Left forelimb (tissue), 1 donor: ENCODE results near the gene RABL3.
"Not testable (repeated sequence)": the region's sequence is repeated elsewhere in the genome, so short reads cannot be mapped to it uniquely, and the experiment has no call there.

Experiments
- DNase-seq: peaks from one replicate; pipeline ENCODE4 v3.0.0-alpha.2; 2018; ENCODE audit warnings: low spot score

RABL3 gene

DNA sequence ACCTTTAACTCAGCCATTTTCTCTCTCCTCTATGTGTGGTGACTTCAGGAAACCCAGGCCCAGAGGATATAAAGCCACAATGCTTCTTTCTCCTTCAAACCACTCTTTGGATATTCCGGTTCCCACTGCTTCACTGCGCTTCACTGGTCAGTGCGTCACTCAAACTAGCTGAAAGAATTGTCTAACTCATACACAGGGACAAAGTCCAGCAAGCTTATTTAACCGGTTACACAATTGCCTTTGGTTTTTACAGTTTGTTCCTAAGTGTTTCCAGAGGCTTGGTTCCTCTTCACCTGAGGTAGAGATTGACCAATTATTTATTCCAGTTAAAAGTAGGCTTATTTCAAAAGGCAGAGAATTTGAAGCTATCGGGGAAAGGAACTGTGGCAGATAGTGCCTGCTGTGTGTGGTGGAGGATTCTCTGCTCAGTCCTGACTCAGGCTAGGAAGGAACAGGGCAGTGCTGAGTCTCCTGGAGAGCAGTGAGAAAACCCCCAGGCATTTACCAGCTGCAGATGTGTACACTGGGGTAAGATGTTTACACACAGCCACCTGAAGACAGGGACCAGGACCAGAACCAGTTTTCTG lies 60.1 kb downstream of the RABL3 start, which contains the start of gene HGD:
Gene HGD, minus strand, starts transcription at position 145 of the 587 bp plus-strand sequence. Its CDS starts 128 bp downstream, at position 17.
- DNase-seq = no peak

DNA sequence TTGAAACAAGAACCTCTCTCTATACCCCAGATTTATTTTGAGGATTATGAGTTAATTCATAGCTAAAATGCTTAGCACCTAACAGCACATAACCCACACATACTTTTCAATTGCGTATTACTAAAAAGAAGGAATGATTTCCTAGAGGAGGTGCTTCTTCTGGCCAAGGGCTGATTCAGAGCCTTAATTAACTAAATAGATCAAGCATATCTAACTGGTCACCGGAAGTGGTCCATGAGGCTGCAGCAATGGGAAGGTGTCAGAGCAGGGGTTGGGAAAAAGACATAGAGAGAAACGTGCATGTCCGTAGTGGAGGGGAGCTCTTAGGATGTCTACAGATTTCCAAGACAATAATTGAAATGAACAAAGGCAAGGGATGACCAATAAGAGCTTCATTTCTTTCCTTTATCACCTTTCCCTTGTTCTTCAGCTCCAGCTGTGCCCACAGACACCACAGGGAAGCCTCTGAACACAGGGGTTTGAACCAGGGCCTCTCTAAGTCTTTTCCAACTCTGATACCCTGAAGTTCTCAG lies 60.7 kb downstream of the RABL3 start:
- DNase-seq = no peak

DNA sequence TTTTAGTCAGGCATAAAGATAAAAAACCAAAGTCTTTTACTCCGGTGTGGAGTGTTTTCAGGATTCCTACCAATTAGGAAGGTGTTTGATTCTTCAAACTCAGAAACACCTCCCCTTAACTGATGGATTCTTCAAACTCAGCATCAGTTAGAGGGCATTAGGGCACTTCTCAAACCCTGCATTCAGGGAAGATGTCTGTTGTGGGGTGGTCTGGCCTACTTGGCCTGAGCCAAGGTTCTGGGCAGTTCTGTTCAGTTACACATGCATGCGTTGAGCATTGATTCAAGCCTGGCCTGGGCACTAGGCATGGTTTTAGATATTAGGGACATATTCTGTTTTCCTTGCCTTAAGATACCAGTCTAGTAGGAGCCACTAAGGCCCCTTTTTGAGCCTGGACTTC lies 61.3 kb downstream of the RABL3 start:
- DNase-seq = no peak

DNA sequence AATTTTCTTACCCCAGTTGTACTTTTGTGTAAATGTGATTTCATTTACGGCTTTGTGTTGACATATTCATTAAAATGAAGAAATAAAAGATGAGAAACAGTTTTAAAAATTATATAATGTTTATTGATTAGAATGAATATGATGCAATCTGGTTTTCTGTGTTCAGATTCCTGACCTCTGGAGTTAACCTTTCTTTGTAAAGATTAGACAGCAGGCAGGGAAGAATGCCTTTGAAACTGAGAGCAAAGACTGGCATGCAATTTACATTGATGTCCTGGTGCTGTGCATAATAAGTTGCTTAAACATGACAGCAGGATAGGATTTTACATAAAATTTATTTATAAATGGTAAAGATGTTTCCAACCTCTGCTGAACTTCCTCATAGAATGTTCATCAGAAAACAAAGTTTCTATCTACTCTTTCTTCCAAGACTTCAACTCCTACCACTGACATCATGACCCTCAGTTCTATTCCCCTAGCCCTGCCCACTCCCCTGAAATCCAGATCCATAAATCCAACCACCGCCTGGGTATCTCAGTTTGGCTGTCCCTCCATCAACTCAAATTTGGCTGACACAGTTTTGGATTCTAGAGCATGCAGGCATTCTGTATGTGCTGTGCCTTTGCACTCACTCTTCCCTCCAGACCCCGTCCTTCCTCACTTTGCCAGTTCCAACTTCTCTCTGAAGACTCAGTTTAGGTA lies 62.0 kb downstream of the RABL3 start:
- no peak for DNase-seq

DNA sequence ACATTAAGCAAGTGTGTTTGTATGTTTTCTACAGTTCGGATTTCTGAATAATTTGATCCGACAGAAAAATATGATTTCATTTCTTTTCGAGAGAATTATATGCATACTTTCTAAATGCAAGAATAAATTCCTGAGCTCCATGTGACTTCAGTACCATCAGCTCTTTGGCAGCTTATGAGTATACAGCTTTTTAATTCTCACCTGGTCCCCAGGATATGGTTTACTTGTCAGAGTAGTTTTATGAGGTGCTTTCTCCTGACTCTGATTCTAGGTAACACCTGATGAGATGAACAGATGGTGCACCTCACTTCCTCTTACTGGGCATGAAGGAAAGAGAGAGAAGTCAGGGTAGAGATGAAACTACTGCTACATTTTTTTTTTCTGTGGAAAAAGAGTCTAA lies 63.3 kb downstream of the RABL3 start:
- DNase-seq = no peak

DNA sequence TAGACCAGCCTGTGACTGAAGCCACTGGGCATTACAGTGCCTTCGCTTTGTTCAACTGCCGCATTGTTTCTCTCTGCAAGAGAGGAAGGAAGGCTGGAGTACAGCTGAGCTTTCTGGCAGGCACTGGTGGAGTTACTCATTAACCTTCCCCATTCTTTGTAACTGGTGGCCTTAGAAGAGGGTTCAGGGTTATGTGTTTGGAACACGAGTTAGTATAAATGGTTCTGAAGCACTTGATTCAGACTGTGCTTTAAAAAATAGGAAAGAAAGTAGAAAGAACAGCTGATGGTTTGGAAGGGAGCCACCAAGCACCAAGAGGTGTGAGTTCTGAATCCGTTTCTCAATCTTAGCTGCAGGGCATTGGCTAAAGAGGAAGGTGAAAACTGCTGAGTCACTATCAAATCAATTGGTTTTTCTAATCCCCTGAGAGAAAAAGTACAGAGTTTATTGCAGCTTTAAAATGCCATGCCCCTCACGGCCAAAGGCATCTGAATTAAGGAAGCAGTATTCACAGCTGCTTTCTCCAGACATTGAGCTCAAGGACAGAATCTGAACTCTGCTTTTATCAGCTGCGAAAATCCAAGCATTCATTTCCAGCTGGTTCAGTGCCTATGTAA lies 63.9 kb downstream of the RABL3 start:
- DNase-seq = no peak

DNA sequence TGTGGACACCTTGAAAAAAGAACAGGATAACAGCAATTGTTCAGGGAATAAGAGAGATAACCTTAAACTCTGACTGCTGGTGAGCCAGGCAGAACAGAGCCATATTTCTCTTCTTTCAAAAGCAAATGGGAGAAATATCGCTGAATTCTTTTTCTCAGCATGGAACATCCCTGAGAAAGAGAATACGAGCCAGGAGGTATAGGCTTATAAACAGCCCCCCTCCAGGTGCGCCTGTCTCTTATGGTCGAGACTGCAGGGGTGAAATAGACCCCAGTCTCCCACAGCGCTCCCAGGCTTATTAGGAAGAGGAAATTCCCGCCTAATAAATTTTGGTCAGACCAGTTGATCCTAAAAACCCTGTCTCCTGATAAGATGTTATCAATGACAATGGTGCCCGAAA lies 65.1 kb downstream of the RABL3 start:
- not testable (repeated sequence) for DNase-seq

DNA sequence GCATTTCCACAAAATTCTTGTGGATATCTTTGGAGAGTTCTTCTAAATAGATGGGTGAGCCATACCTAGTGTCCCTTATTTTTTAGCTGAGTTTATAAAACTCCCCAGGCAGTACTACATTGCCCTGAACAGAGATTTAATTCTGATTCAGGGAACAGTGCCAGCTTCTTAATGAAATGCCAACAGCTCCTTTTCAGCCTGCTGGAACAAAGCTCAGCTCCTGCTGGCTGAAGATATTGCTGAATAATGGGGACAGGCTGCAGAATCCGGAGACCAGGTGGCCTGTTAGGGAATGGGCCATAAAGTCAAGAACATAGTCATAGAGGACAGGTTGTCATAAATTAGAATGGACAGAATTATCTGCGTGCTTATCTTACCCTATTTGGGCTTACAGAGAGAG lies 69.2 kb downstream of the RABL3 start:
- DNase-seq = no peak

DNA sequence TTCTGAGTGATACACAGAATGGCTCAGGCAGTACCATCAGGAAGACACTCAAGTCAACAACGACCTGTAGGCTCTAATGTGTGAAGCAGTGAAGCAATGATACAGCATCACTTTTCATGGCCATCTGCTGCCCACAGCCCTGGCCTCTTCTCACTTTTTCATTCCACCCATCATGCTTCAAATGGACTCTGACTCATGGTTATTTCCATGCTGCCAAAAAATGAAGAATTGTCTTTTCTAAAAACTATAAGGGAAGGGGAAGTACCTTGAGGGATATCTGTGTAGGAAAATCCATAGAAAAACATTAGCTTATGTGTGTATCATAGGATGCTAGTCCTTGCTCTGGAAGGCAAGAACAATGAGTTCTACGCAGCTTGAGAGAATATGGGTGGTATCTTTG lies 71.7 kb downstream of the RABL3 start:
- DNase-seq = no peak

DNA sequence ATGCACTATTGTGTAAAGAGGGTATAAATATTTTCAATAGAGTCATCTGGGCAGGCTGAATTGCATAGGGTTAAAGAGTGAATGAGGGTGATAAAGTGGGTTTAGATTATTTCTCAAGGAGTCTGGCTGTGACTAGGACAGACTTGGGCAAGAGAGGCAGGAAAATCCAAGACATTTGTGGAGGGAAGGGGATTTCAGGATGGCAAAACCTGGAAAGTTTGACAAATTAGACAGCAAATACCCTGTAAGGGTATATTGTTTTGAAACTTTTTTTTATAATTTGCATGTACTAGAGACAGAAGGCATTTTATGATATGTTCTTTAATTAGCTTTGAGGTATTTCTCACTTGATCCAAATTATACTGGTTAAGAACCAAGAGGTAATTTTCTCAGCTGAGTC lies 77.4 kb downstream of the RABL3 start:
- DNase-seq = no peak

DNA sequence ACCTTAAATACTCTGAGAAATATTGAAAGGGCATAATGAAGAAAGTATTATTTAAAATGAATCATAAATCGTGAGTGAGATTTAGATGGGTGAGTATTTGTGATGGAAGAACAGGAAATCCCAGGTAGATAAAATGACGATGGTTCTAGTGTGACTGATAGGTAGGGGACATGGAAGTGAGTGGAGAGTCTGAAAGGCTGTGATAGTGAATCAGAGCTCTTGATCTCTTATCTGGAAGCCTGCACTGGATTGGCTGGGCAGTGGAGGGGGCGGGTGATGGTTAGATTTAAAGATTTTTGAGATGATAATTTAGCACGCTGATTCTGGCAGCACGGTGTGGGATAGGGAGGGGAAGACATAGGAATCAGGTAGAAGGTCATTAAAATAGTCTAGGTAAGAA lies 80.4 kb downstream of the RABL3 start:
- DNase-seq = no peak

DNA sequence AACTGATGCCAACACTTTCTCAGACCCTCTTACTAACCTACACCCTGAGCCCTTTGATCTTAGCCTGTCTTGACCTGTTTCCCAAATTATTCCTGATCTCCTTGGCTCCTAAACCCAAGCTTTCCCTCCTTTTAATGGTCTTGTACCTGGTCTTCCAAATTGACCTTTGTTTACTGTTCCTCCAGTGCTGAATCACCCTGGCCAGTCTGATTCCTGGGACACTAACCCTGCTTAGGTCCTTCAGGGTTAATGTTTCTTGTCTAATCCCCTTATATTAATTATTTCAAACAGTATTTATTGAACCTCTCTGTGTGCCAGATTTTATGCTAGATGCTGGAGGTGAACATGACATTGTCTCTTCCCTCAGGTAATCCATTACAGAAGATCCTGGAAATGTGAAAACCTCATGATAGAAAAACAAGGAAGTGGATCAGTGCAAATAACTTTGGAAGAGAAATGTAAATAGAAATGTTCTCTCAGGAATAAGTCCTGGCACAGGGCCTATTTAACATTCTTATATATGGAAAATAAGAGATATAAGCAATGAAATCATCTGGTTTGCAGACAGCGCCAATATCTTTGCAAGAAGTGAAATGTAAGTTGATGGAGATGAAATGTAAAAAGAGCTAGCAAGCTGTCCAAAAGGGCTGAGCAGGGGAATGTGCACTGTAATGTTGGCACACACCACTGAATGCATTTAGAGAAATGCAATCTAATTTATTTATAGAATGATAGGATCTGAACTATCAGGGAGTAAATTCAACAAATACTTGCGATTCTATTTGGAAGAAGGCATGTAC lies 81.0 kb downstream of the RABL3 start:
- no peak for DNase-seq

DNA sequence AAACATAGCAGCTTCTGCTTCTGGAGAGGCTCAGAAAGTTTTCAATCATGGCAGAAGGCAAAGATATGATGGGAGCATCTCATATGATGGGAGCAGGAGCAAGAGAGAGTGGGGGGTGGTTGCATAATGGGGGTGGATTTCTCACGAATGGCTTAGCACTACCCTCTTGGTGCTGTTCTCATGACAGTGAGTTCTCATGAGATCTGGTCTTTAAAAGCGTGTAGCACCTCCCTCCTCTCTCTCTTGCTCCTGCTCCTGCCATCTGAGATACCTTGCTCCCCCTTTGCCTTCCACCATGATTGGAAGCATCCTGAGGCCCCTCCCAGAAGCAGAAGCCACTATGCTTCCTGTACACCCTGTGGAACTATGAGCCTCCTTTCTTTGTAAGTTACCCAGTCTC lies 82.5 kb downstream of the RABL3 start:
- no peak for DNase-seq

DNA sequence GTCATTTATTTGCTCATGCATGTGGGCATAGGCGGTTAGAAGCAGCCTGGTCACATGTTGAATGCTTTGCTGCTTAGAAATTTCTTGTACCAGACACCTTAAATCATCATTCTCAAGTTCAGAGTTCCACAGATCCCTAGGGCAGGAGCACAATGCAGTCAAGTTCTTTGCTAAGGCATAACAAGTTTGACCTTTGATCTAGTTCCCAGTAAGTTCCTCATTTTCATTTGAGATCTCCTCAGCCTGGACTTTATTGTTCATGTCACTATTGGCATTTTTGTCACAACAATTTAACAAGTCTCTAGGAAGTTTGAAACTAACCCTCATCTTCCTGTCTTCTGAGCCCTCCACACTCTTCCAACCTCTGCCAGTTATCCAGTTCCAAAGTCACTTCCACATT lies 83.0 kb downstream of the RABL3 start:
- no peak for DNase-seq

DNA sequence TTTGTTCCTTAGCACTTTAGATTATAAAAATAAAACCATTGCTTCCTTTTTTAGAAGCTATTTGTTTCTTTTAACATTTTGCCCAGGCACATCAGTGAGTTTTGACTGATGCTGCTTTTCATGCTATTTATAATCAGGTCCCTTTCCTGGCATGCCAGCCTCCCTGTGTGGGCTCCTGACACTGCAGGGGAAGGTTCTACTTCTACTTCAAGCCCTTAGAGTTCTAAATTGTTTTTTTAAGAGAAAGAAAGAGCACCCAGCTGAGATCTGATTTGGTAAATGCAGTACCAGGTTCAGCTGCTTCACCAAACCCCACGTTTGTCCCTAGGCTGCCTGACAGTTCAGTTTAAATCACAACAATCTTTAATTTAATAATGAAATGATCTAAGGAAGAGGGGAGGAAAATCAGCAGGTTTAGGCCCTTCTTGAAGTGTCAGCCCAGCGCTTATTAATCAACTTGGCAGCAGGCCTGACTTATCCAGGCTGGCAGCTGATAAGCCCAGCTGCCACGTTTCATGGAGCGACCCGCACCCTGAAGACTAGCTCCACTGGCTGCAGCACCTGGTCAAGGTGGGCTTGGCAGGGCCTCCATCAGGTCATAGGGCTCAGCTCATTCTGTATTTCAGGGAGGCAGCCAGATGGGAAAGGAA lies 89.3 kb downstream of the RABL3 start:
- no peak for DNase-seq

DNA sequence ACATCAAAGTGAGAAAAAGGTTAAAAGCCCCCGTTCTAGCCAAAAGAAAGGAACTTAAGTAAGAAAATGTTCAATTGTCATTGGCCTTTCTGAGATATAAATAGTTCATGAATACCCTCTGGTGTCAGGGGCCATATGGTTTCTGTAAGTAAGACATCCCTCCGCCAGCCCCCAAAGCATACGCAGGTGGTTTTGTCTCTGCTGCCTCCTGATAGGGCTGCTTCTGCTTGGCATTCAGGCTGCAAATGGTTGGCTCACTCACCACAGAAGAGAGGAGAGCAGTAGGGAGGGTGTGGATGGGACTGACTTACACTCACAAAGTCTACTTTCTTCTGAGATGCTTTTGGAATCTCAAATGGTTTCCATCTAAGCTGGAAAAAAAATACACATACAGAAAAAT lies 90.0 kb downstream of the RABL3 start:
- no peak for DNase-seq

DNA sequence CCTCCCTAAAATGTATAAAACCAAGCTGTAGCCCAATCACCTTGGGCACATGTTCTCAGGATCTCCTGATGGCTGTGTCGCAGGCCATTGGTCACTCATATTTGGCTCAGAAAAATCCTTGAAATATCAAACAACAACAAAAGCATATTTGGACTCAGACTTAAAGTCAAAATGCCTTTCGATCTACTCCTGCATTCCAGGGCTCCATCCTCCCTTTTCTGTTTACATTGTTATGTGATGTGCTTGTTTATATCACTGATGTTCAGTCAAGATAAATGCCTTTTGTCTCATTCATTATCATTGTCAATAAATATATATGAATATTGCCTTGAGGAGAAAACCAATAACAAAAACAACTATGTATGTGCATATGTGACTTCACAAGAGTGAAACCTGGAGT lies 92.0 kb downstream of the RABL3 start:
- no peak for DNase-seq

DNA sequence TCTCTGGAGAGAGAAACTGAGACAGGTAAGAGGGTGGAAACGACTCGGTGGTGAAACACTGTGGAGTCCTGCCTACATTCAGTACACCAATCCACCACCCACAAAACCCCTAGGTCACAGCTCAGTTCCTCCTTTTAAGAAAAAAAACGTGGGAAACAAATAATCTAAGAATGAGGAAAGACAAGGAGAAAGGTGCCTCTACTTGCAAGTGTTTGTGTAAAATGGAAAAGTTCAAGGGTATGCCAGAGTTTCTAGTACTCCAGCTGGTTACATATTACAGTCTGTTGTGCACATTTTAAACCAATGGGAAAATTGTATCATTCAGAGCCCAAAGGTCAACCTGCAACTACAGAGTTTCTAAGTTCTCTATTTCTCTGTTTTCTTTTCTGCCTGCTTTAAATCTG lies 92.5 kb downstream of the RABL3 start:
- DNase-seq = no peak

DNA sequence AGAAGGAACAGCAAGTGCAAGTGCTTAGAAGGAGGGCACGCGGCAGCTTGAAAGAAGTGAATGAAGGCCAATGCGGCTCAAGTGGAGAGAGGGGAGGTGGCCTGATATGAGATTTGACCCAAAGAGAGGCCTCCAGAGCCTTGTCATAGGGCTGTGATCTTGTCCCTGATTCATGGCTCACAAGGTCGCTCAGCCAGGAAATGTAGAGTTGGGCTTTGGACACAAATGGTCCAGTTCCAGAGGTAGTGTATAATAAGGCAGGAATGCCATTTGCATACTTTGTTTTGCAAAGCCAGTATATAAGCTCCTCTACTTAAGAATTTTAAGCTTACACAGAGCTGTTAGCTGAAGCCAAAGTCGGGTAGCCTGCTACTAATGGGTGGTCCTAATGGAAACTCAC lies 94.0 kb downstream of the RABL3 start:
- no peak for DNase-seq

DNA sequence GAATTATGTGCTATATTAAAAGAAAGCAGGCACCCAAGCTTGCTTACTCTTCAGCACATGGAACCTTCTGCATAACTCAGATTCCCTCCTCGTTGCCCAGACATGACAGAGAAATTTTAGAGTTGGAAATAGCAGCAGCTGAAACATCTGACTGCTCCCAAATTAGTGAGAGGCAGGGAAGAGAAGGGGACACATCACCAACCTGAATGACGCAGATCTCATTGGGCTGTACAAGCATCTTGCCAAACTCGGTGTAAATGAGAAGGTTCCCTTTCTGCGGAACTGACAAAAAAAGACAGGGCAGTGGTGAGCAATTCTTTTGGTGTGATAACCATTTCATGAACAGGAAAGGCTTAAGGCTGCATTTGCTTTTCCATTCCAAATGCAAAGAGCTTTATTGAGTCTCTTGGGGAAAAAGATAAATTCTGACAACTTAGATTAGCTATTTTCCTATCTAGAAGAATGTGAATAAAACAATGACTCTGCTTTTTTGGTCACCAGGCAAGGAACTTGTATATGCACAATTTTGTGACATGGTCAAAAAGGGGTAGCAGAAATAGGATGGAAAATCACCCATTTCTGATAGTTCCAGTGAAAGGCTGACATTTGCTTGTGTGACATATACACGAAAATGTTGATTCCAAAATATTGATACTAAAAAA lies 95.4 kb downstream of the RABL3 start:
- DNase-seq = no peak

DNA sequence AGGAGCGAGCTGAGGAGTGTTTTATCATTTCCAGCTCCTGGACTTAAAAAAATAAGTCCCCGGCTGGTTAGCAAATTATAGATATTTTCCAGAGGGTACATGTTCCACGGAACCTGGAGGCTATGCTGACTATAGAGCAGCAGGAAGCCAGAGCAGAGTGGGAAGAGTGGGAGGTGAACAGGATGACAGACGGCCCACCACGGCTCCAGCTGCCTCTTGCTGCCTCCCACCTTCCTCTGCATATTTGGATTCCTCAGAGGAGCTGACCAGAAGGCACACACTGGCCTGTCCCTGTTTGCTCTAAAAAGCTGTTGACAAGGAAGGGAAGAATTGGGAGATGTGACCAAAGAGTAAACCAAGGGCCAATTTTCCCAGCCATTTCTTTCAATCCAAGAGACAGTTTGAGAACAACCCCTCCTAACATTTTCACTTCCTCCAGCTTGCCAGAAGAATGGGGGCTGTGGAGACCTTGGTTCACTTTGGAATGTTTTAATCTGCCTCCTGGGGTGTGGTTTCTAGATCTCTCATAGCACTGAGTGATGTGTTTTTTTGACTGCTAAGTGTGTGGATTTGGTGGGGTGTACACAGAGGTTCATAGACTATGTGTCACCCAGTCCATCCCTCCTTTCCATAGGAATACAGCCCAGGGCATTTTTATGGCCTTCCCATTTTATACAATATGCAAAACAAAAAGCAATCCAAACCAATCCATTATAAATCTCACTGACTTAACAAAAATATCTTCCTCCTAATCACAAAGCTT lies 97.1 kb downstream of the RABL3 start:
- no peak for DNase-seq
